CD14-positive monocyte (primary cell): ENCODE measurements around the gene NMU. TPM values are rescaled to one million over a fixed set of nuclear protein-coding genes. Genes with fewer than 3 reads are reported as not detected.
"Not testable (repeated sequence)": the region's sequence is repeated elsewhere in the genome, so short reads cannot be mapped to it uniquely, and the experiment has no call there.

Experiments
- DNase-seq, 3 donors: peaks; one replicate each; pipeline ENCODE4 v3.0.0-alpha.2; 2011 to 2022
- H2AFZ ChIP-seq: 2 replicates; pipeline ENCODE4 v1.6.0; 2012; ENCODE audit warnings: mild to moderate bottlenecking, low read depth, low read length, inconsistent platforms; ENCODE audit not compliant: insufficient read depth, poor library complexity, severe bottlenecking
- H3K27ac ChIP-seq, 2 donors: 1 replicate in 1 of 2; 2 replicates in 1 of 2; pipeline ENCODE4 v1.5.1; 2012 to 2013; ENCODE audit warnings: low read length in 2 of 2, control low read depth in 1 of 2, inconsistent platforms in 1 of 2, low read depth in 1 of 2, mild to moderate bottlenecking in 1 of 2
- H3K27me3 ChIP-seq, 2 donors: one replicate each; pipeline versions ENCODE4 v1.6.0 to v1.6.1; 2011 to 2013; ENCODE audit warnings: low read length in 2 of 2; ENCODE audit not compliant: control insufficient read depth in 2 of 2, insufficient read depth in 2 of 2
- H3K36me3 ChIP-seq, 2 donors: replicated peaks in 1 of 2; 1 replicate in 1 of 2; 2 replicates in 1 of 2; pipeline versions ENCODE4 v1.5.1 to v1.6.1; 2012 to 2013; ENCODE audit warnings: low read length in 2 of 2, control low read depth in 1 of 2, inconsistent platforms in 1 of 2, mild to moderate bottlenecking in 1 of 2; ENCODE audit not compliant: insufficient read depth in 2 of 2, control insufficient read depth in 1 of 2
- H3K4me1 ChIP-seq, 2 donors: 1 replicate in 1 of 2; 2 replicates in 1 of 2; pipeline versions ENCODE4 v1.5.1 to v1.6.1; 2012 to 2013; ENCODE audit warnings: low read length in 2 of 2, control low read depth in 1 of 2, inconsistent platforms in 1 of 2, mild to moderate bottlenecking in 1 of 2, moderate library complexity in 1 of 2; ENCODE audit not compliant: insufficient read depth in 2 of 2, control insufficient read depth in 1 of 2
- H3K4me2 ChIP-seq: replicated peaks from 2 replicates; pipeline ENCODE3; 2012; ENCODE audit warnings: low read length, moderate library complexity, mild to moderate bottlenecking; ENCODE audit not compliant: poor library complexity, severe bottlenecking; ENCODE audit errors: extremely low read depth
- H3K4me3 ChIP-seq, 3 experiments: fragments of 200-600 bp in 1 of 3; sonication (generic) in 1 of 3; replicated peaks in 1 of 3; 1 replicate in 2 of 3; 2 replicates in 1 of 3; pipeline ENCODE4 v1.5.1; 2011 to 2013; ENCODE audit warnings: low read length in 3 of 3, mild to moderate bottlenecking in 3 of 3, control low read depth in 2 of 3, low read depth in 2 of 3, inconsistent platforms in 1 of 3, moderate library complexity in 1 of 3
- H3K79me2 ChIP-seq: 2 replicates; pipeline ENCODE4 v1.6.0; 2012; ENCODE audit warnings: mild to moderate bottlenecking, control low read depth, inconsistent platforms, low read length, moderate library complexity; ENCODE audit not compliant: insufficient read depth
- H3K9ac ChIP-seq: 2 replicates; pipeline ENCODE4 v1.6.0; 2017; ENCODE audit warnings: low read length, mild to moderate bottlenecking; ENCODE audit not compliant: insufficient read depth, poor library complexity, severe bottlenecking
- H3K9me3 ChIP-seq, 2 donors: replicated peaks in 1 of 2; 1 replicate in 1 of 2; 2 replicates in 1 of 2; pipeline versions ENCODE4 v1.5.1 to v1.6.1; 2012 to 2013; ENCODE audit warnings: low read length in 2 of 2, control low read depth in 1 of 2; ENCODE audit not compliant: control insufficient read depth in 1 of 2, insufficient read depth in 1 of 2
- H4K20me1 ChIP-seq: 2 replicates; pipeline ENCODE4 v1.6.0; 2012; ENCODE audit warnings: mild to moderate bottlenecking, low read length, control low read depth, moderate library complexity; ENCODE audit not compliant: insufficient read depth
- H3K27ac Mint-ChIP-seq, 7 donors: one replicate each; pipeline ENCODE4 v1.8.0; 2020; ENCODE audit warnings: mild to moderate bottlenecking in 7 of 7, mixed read lengths in 7 of 7, moderate library complexity in 6 of 7, inconsistent platforms in 2 of 7
- H3K27me3 Mint-ChIP-seq, 3 donors: one replicate each; pipeline ENCODE4 v1.8.0; 2021 to 2022; ENCODE audit warnings: low read depth in 3 of 3, mild to moderate bottlenecking in 3 of 3, mixed read lengths in 3 of 3, moderate library complexity in 3 of 3, inconsistent platforms in 1 of 3
- H3K36me3 Mint-ChIP-seq, 2 donors: one replicate each; pipeline ENCODE4 v1.8.0; 2020; ENCODE audit warnings: mixed read lengths in 2 of 2, inconsistent platforms in 1 of 2, mild to moderate bottlenecking in 1 of 2
- H3K4me1 Mint-ChIP-seq: one replicate; pipeline ENCODE4 v1.8.0; 2020; ENCODE audit warnings: mild to moderate bottlenecking, mixed read lengths
- H3K4me3 Mint-ChIP-seq, 2 donors: one replicate each; pipeline ENCODE4 v1.8.0; 2020; ENCODE audit warnings: mild to moderate bottlenecking in 2 of 2, mixed read lengths in 2 of 2, moderate library complexity in 1 of 2
- H3K9me3 Mint-ChIP-seq, 7 donors: one replicate each; pipeline ENCODE4 v1.8.0; 2020 to 2022; ENCODE audit warnings: mixed read lengths in 7 of 7, mild to moderate bottlenecking in 6 of 7, moderate library complexity in 6 of 7, inconsistent platforms in 2 of 7
- WGBS: methylation state at CpG from one replicate; pipeline ENCODE4 v1.1.5; 2013; ENCODE audit warnings: missing lambda C conversion rate; ENCODE audit not compliant: insufficient coverage; 5-methylcytosine and 5-hydroxymethylcytosine counted together
- intact Hi-C, 2 donors: fragments of 100-400 bp; cut with micrococcal nuclease; formaldehyde crosslinking; loops; one replicate each; pipeline versions ENCODE4 v1.15.0 to v1.15.1; 2023
- polyA plus RNA-seq, 3 donors: library from polyadenylated mRNA; depleted of rRNA in 1 of 3; unstranded in 2 of 3; stranded (reverse) in 1 of 3; fragments of 300-500 nt in 2 of 3; fragments of >200 nt in 1 of 3; fragmentation: Illumina TruSeq in 2 of 3; gene quantifications; 1 replicate in 2 of 3; 2 replicates in 1 of 3; pipeline ENCODE4 v1.2.3, GENCODE V29; 2012 to 2021
- TF ChIP-seq, protein P1 (sequence below): fragments of 200-600 bp; IDR thresholded peaks from one replicate; pipeline ENCODE4 v1.8.0; 2022; ENCODE audit warnings: antibody characterized with exemption, mild to moderate bottlenecking

NMU gene
- polyA plus RNA-seq, 3 donors, result not detected

DNA sequence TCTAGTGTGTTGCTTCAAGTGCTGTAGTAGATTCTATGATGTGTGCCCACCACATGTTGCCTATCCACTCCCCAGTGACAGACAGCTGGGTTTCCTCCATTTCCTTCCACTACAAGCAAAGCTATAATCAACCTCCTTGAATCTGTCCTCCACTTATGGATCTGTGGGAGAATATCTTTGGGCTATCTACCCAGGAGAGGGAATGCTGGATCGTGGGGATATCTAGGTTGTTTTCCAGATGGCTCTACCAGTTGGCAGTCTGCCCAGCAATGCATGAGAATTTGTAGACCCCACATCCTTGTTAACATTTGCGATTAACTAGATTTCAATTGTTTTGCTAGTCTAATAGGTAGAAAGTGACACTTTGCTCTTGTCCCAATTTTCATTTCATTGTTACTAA, 10.3 kb downstream of the NMU start:
- no peak overlapping the region for H3K4me3 ChIP-seq
- no peaks in the 10 kb centered on the region for H3K79me2 ChIP-seq
- Mint-ChIP-seq H3K4me1 (no peaks in the 10 kb centered on the region), H3K27ac (no peak overlapping the region), H3K9me3 (peaks cover 0 to 3% (median 1%) of the 10 kb centered on the region in 7 donors), H3K27me3 (peaks cover 0 to 5% (median 4%) of the 10 kb centered on the region in 3 donors), H3K4me3 (no peak overlapping the region), H3K36me3 (no peaks in the 10 kb centered on the region)
- H3K36me3 ChIP-seq, result no peaks in the 10 kb centered on the region
- H3K9me3 ChIP-seq, result no peaks in the 10 kb centered on the region
- no peak overlapping the region for H3K9ac ChIP-seq
- DNase-seq, result no peak
- H3K4me2 ChIP-seq, result no peak overlapping the region
- H4K20me1 ChIP-seq, result no peaks in the 10 kb centered on the region
- no peak overlapping the region for H2AFZ ChIP-seq
- H3K27ac ChIP-seq, result no peak overlapping the region
- intact Hi-C loops, result no loop called here
- H3K4me1 ChIP-seq, result no peaks in the 10 kb centered on the region
- TF ChIP-seq, protein P1, sequence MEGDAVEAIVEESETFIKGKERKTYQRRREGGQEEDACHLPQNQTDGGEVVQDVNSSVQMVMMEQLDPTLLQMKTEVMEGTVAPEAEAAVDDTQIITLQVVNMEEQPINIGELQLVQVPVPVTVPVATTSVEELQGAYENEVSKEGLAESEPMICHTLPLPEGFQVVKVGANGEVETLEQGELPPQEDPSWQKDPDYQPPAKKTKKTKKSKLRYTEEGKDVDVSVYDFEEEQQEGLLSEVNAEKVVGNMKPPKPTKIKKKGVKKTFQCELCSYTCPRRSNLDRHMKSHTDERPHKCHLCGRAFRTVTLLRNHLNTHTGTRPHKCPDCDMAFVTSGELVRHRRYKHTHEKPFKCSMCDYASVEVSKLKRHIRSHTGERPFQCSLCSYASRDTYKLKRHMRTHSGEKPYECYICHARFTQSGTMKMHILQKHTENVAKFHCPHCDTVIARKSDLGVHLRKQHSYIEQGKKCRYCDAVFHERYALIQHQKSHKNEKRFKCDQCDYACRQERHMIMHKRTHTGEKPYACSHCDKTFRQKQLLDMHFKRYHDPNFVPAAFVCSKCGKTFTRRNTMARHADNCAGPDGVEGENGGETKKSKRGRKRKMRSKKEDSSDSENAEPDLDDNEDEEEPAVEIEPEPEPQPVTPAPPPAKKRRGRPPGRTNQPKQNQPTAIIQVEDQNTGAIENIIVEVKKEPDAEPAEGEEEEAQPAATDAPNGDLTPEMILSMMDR, result no peak
- WGBS, result no CpG with 5 or more reads among the region's 2 CpGs
- no peaks in the 10 kb centered on the region for H3K27me3 ChIP-seq

DNA sequence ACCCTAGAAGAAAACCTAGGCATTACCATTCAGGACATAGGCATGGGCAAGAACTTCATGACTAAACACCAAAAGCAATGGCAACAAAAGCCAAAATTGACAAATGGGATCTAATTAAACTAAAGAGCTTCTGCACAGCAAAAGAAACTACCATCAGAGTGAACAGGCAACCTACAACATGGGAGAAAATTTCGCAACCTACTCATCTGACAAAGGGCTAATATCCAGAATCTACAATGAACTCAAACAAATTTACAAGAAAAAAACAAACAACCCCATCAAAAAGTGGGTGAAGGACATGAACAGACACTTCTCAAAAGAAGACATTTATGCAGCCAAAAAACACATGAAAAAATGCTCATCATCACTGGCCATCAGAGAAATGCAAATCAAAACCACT, 12.0 kb downstream of the NMU start:
- H3K36me3 ChIP-seq, H3K79me2 ChIP-seq, H3K4me3 Mint-ChIP-seq, H3K36me3 Mint-ChIP-seq, H3K27me3 ChIP-seq, intact Hi-C loops, H3K9me3 ChIP-seq, H3K4me1 ChIP-seq, H3K4me1 Mint-ChIP-seq, H3K9ac ChIP-seq, H3K9me3 Mint-ChIP-seq, DNase-seq, H3K27me3 Mint-ChIP-seq, H4K20me1 ChIP-seq, H3K27ac Mint-ChIP-seq, H3K4me3 ChIP-seq, H3K4me2 ChIP-seq, H3K27ac ChIP-seq, H2AFZ ChIP-seq: not testable (repeated sequence)
- no CpG with 5 or more reads among the region's 1 CpG for WGBS
